HEK293T (cell line): Measurements from ENCODE around the gene HEXIM2.

ENCODE experiments used
- CTCF ChIA-PET: fragments of 350-600 bp; formaldehyde crosslinking; extraction: SDS; loops from one replicate; lab custom pipeline; 2021; ENCODE audit warnings: antibody characterized with exemption, inconsistent platforms; lab: Yijun Ruan, JAX
- POLR2A ChIA-PET: fragments of 350-600 bp; formaldehyde crosslinking; extraction: SDS; loops from one replicate; lab custom pipeline; 2020; ENCODE audit warnings: antibody characterized with exemption, inconsistent platforms; lab: Yijun Ruan, JAX
- DNase-seq: peaks from one replicate; pipeline ENCODE4 v3.0.0; 2012; ENCODE audit warnings: mixed read lengths; ENCODE audit errors: extremely low spot score
- ARNT ChIP-seq: fragments of 450-650 bp; IDR thresholded peaks from 2 replicates; pipeline ENCODE4 v1.6.1; 2017; ENCODE audit warnings: mild to moderate bottlenecking
- BHLHE40 ChIP-seq: fragments of 450-650 bp; IDR thresholded peaks from 2 replicates; pipeline ENCODE4 v1.6.1; 2016; ENCODE audit warnings: mild to moderate bottlenecking, moderate library complexity, borderline replicate concordance
- CTBP1 ChIP-seq: fragments of 450-650 bp; IDR thresholded peaks from 2 replicates; pipeline ENCODE4 v1.6.1; 2016; ENCODE audit warnings: borderline replicate concordance
- ELF4 ChIP-seq: fragments of 450-650 bp; IDR thresholded peaks from 2 replicates; pipeline ENCODE4 v1.6.1; 2017; ENCODE audit warnings: antibody characterized with exemption
- FOXA1 ChIP-seq: fragments of 450-650 bp; IDR thresholded peaks from 2 replicates; pipeline ENCODE4 v1.6.1; 2016; ENCODE audit warnings: mild to moderate bottlenecking
- FOXK2 ChIP-seq: fragments of 450-650 bp; IDR thresholded peaks from 2 replicates; pipeline ENCODE4 v1.6.1; 2016; ENCODE audit warnings: mild to moderate bottlenecking
- FOXM1 ChIP-seq: fragments of 450-650 bp; IDR thresholded peaks from 2 replicates; pipeline ENCODE4 v1.6.1; 2017; ENCODE audit warnings: mild to moderate bottlenecking, borderline replicate concordance
- HDGF ChIP-seq: fragments of 450-650 bp; IDR thresholded peaks from 2 replicates; pipeline ENCODE4 v1.6.1; 2017; ENCODE audit warnings: antibody characterized with exemption, borderline replicate concordance
- L3MBTL2 ChIP-seq: fragments of 450-650 bp; conservative IDR thresholded peaks from 2 replicates; pipeline ENCODE4 v1.6.1; 2016; ENCODE audit warnings: mild to moderate bottlenecking
- LEF1 ChIP-seq: fragments of 450-650 bp; IDR thresholded peaks from 2 replicates; pipeline ENCODE4 v1.6.1; 2017; ENCODE audit warnings: mild to moderate bottlenecking, borderline replicate concordance
- NFRKB ChIP-seq: fragments of 450-650 bp; IDR thresholded peaks from 2 replicates; pipeline ENCODE4 v1.6.1; 2016; ENCODE audit warnings: mild to moderate bottlenecking, moderate library complexity
- SP1 ChIP-seq: fragments of 450-650 bp; IDR thresholded peaks from 2 replicates; pipeline ENCODE4 v1.6.1; 2017
- SUZ12 ChIP-seq: fragments of 450-650 bp; IDR thresholded peaks from 2 replicates; pipeline ENCODE4 v1.6.1; 2016; ENCODE audit warnings: mild to moderate bottlenecking
- TARDBP ChIP-seq: fragments of 450-650 bp; IDR thresholded peaks from 2 replicates; pipeline ENCODE4 v1.6.1; 2016
- ZNF384 ChIP-seq: fragments of 450-650 bp; IDR thresholded peaks from 2 replicates; pipeline ENCODE4 v1.6.1; 2016
- TF ChIP-seq, protein P1 (sequence below): fragments of 450-650 bp; IDR thresholded peaks from 2 replicates; pipeline ENCODE4 v1.6.1; 2016

Gene HEXIM2

DNA sequence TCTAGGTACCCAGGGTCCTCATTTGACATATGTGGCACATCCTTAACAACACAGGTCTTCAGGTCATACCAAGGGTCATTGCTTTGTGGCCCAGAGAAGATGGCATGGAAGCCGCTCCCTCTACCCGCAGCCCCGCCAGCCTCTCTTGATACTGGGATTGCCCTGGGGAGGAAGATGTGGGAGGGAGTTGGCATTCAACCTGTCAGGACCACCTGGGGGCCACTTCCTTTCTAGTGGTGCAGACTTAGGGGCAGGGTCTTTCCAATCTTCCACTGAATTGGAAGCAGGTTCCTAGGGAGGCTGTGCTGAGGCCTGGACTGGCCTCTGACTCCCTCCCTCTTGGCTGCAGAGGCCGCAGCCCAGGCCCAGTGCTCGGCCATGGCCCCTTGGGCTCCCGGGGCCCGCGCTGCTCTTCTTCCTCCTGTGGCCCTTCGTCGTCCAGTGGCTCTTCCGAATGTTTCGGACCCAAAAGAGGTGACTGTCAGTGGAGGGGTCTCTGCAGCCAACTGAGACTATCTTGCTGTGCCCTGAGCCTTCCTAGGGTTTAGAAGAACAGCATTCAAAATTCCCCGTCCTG lies 18.5 kb upstream of the HEXIM2 start:
- ChIA-PET POLR2A (interaction anchor here (1.2 to 1.3 kb wide), 2 partner anchors 8 to 18 kb away, joined by 3 to 4 read pairs; partner anchors contain the start of genes ACBD4 and HEXIM2), CTCF (interaction anchor here (0.6 to 0.8 kb wide), 2 partner anchors 8 to 9 kb away, joined by 3 read pairs; partner anchors contain the start of gene ACBD4)
- no peak for DNase-seq
- TF ChIP-seq SP1 (no peak), CTBP1 (no peak), FOXM1 (no peak), FOXA1 (no peak), TARDBP (no peak), HDGF (no peak), ELF4 (no peak), SUZ12 (no peak), BHLHE40 (no peak), ARNT (no peak), NFRKB (no peak), ZNF384 (no peak), FOXK2 (no peak), LEF1 (no peak)
- TF ChIP-seq, protein P1, sequence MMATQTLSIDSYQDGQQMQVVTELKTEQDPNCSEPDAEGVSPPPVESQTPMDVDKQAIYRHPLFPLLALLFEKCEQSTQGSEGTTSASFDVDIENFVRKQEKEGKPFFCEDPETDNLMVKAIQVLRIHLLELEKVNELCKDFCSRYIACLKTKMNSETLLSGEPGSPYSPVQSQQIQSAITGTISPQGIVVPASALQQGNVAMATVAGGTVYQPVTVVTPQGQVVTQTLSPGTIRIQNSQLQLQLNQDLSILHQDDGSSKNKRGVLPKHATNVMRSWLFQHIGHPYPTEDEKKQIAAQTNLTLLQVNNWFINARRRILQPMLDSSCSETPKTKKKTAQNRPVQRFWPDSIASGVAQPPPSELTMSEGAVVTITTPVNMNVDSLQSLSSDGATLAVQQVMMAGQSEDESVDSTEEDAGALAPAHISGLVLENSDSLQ, result no peak

DNA sequence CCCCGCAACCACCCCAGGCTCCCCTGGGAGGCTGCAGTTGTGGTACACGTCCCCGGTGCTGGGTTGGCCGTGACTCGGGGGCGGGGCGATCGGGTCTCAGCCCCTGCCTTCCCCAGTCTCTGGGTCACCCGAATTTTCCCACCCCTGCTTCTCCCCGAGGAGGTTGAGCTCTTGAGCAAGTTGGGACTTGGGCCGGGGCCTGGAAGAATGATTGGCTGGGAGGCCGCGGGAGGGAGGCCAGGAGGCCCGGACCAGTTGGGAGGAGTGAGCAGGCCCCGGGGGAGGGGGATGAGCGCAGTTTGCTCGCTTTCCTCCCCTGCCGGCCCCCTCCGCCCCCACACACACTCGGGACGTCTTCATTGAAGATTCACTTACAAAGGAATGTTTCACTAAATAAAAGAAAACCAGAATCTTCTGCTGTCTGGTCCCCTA lies 17.9 kb upstream of the HEXIM2 start:
- CTCF ChIA-PET, result interaction anchor here (0.6 to 0.8 kb wide), 2 partner anchors 8 kb away, joined by 3 read pairs; partner anchors contain the start of gene ACBD4
- DNase-seq, result no peak

DNA sequence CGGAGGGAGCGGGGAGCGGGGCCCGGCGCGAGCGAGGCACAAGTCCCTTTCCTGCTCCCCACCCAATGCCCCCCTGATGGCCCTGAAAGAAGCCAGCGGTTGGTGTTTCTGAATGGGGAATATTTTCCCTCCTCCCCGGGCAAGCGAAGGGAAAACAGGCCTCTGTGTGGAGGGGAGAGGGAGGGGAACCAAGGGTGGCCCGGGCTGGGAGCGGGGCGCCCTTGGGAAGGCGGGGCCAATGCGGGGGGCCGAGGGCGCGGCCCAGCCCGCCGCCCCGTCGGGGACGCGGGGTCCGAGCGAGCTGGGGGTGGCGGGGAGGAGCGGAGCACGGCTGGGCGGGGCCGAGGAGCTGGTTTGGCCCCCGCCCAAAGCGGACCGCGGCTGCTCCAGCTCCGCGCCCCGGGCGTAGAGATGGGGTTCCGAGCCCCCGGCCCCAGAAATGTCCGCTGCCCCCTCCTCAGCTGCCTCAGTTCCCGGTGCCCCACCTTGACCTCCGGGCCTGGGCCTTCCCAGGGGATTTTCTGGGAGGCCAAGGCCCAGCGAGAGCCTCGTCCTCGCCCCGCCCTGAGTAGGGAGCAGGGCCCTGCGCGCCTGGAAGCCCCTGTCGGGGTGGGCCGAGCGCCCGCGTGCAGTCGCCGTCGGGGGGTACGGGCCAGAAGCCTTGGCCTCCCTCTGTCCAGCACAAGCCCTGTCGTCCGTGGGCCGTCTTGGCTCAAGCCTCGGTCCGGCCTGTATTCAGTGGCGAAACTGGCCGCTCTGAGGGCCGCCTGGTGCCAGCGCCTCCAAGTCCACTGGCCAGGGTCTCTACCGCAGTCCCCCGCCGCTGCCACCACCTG lies 17.3 kb upstream of the HEXIM2 start:
- no peak for DNase-seq
- TF ChIP-seq ZNF384 (no peak), HDGF (no peak), NFRKB (no peak), TARDBP (no peak), BHLHE40 (no peak), FOXM1 (no peak), SP1 (no peak), SUZ12 (no peak), LEF1 (no peak), ARNT (no peak)
- CTCF ChIA-PET, result interaction anchor here (2.5 kb wide), 1 partner anchor 9 kb away, joined by 29 read pairs; the partner anchor contains the start of gene ACBD4
- POLR2A ChIA-PET, result interaction anchor here (1.2 to 1.3 kb wide), 2 partner anchors 9 to 17 kb away, joined by 3 to 4 read pairs; partner anchors contain the start of genes ACBD4 and HEXIM2

More for the DNA sequence above, 17.9 kb upstream of the HEXIM2 start:
- TF ChIP-seq FOXK2, result no peak
- no peak for TF ChIP-seq LEF1
- no peak for TF ChIP-seq ELF4
- TF ChIP-seq NFRKB, result no peak
- TF ChIP-seq ARNT, result no peak
- TF ChIP-seq, protein P1, result no peak
- TF ChIP-seq FOXM1, result no peak
- no peak for TF ChIP-seq HDGF
- no peak for TF ChIP-seq CTBP1
- TF ChIP-seq BHLHE40, result no peak
- TF ChIP-seq SP1, result no peak
- TF ChIP-seq SUZ12, result no peak
- TF ChIP-seq TARDBP, result no peak
- no peak for TF ChIP-seq L3MBTL2
- TF ChIP-seq ZNF384, result no peak
- no peak for TF ChIP-seq FOXA1
- POLR2A ChIA-PET, result interaction anchor here (1.2 to 1.3 kb wide), 2 partner anchors 8 to 18 kb away, joined by 3 to 4 read pairs; partner anchors contain the start of genes ACBD4 and HEXIM2

DNA sequence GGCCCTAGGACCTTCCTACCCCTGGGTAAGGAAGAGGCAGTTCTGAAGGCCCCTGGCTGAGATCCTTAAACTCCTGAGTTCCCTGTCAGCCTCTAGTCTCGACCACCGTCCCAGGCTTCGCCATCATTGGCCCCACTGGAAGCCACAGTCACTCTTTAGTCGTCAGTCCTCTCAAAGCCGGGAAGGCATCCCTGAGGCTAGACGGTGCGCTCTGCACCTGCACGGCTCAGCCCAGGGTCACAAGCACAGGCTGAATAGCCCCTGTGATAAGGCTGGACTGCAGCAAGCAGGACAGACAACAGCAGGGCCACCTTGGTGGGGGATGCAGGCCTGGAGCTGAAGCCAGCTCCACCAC lies 16.7 kb upstream of the HEXIM2 start:
- no peak for DNase-seq
- ChIA-PET CTCF (interaction anchor here (2.5 kb wide), 1 partner anchor 9 kb away, joined by 29 read pairs; the partner anchor contains the start of gene ACBD4), POLR2A (interaction anchor here (1.8 to 8.6 kb wide), 2 partner anchors 16 to 53 kb away, joined by 5 to 345 read pairs; partner anchors contain the start of gene HEXIM2)
- TF ChIP-seq TARDBP (no peak), SUZ12 (no peak), BHLHE40 (no peak), ARNT (no peak)

DNA sequence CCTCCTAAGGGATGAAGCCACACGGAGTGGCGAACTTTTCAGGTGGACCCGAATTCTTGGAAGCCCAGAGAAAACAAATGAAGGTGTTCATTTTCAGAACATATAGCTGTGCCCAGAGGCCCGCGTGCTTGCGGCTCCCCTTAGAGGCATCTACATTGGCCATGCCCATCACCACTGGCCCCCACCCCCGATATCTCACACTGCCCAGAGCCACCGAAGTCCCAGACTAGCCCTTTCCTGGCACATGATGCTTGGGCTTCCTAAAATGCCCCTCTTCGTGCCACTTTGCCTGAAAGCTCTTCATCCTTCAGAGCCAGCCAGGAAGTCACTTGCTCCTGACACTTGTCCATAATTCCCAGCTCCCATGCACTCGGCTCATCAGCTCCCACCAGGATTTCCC lies 15.5 kb upstream of the HEXIM2 start:
- POLR2A ChIA-PET, result interaction anchor here (1.0 to 8.6 kb wide), 4 partner anchors 10 to 52 kb away, joined by 3 to 345 read pairs (median 6); partner anchors contain the start of genes ACBD4 and HEXIM2
- no peak for TF ChIP-seq NFRKB
- TF ChIP-seq, protein P1, result no peak
- no peak for DNase-seq
- CTCF ChIA-PET, result interaction anchor here (2.5 kb wide), 1 partner anchor 10 kb away, joined by 29 read pairs; the partner anchor contains the start of gene ACBD4

DNA sequence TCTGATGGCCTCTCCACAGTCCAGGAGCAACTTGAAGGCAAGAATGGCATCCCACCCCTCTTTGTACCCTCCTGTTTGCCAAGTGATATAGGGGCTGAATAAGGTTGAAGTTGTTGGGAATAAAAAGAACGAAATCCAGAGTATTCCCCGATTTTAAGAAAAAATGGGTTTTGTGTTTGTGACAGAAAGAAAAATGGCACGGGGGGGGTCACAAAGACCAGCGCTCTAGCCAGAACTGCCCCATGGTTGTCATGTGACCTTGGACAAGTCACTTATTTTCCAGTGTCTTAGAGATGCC lies 15.1 kb upstream of the HEXIM2 start:
- TF ChIP-seq ELF4 (no peak), ZNF384 (no peak), LEF1 (no peak), L3MBTL2 (no peak), ARNT (no peak), BHLHE40 (no peak), SUZ12 (no peak), TARDBP (no peak), SP1 (no peak), NFRKB (no peak), HDGF (no peak), CTBP1 (no peak), FOXA1 (no peak)
- ChIA-PET CTCF (interaction anchor here (2.5 kb wide), 1 partner anchor 11 kb away, joined by 29 read pairs; the partner anchor contains the start of gene ACBD4), POLR2A (interaction anchor here (1.0 to 8.6 kb wide), 4 partner anchors 11 to 52 kb away, joined by 3 to 345 read pairs (median 6); partner anchors contain the start of genes ACBD4 and HEXIM2)
- DNase-seq, result no peak
